Urothelium cell line (cell line): ENCODE results near the gene MXRA5.
"Not testable (repeated sequence)": the region's sequence is repeated elsewhere in the genome, so short reads cannot be mapped to it uniquely, and the experiment has no call there.

Experiments used
- DNase-seq: peaks from one replicate; pipeline ENCODE4 v3.0.0; 2011; ENCODE audit warnings: low spot score, mixed read lengths
- FAIRE-seq: peaks from 2 replicates; lab custom pipeline; 2011; peaks lifted over from hg19 to GRCh38; lab: Jason Lieb, UNC

The MXRA5 gene, protein sequence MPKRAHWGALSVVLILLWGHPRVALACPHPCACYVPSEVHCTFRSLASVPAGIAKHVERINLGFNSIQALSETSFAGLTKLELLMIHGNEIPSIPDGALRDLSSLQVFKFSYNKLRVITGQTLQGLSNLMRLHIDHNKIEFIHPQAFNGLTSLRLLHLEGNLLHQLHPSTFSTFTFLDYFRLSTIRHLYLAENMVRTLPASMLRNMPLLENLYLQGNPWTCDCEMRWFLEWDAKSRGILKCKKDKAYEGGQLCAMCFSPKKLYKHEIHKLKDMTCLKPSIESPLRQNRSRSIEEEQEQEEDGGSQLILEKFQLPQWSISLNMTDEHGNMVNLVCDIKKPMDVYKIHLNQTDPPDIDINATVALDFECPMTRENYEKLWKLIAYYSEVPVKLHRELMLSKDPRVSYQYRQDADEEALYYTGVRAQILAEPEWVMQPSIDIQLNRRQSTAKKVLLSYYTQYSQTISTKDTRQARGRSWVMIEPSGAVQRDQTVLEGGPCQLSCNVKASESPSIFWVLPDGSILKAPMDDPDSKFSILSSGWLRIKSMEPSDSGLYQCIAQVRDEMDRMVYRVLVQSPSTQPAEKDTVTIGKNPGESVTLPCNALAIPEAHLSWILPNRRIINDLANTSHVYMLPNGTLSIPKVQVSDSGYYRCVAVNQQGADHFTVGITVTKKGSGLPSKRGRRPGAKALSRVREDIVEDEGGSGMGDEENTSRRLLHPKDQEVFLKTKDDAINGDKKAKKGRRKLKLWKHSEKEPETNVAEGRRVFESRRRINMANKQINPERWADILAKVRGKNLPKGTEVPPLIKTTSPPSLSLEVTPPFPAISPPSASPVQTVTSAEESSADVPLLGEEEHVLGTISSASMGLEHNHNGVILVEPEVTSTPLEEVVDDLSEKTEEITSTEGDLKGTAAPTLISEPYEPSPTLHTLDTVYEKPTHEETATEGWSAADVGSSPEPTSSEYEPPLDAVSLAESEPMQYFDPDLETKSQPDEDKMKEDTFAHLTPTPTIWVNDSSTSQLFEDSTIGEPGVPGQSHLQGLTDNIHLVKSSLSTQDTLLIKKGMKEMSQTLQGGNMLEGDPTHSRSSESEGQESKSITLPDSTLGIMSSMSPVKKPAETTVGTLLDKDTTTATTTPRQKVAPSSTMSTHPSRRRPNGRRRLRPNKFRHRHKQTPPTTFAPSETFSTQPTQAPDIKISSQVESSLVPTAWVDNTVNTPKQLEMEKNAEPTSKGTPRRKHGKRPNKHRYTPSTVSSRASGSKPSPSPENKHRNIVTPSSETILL (N-terminal part only)

DNA sequence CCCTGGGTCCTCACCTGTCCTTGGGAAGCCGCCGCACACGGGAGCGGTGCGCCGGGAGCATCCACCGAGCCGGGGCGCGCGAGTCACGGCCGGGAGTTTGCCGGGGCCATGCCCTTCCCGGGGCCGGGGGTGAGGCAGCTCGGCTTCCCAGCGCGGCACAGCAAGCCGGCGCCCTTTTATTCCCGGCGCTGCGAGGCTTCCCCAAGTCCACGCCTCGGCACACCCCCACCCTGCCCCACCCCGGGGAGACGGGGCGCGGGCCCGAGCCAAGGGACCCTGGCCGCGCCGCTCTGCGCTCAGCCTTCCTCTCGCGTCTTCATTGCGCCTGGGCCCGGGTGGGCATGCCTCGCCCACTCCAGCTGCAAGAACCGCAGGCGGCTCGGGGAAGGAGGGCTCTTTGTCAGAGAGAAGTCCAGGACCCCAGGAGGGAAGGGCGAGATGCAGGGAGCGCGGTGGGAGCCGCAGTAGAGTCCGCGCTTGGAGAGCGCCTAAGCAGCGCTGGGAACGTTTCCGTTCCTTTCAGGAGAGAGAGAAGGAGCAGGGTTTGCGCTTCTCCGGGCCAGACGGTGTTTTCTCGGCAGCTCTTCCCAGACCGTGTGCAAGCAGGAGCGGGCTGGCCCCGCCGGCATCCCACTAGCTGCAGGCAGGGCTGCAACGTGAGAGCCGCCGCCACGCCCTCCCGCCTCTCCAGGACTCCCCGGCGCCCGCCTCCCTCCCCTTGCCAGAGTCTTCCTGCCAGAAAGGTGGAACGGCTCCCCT lies at the start of gene MXRA5:
TSS of gene MXRA5 (minus strand) at position 152 of the 759 bp plus-strand sequence. CDS start 2,819 bp downstream, outside the sequence.
- DNase-seq (no peak), FAIRE-seq (no peak)

DNA sequence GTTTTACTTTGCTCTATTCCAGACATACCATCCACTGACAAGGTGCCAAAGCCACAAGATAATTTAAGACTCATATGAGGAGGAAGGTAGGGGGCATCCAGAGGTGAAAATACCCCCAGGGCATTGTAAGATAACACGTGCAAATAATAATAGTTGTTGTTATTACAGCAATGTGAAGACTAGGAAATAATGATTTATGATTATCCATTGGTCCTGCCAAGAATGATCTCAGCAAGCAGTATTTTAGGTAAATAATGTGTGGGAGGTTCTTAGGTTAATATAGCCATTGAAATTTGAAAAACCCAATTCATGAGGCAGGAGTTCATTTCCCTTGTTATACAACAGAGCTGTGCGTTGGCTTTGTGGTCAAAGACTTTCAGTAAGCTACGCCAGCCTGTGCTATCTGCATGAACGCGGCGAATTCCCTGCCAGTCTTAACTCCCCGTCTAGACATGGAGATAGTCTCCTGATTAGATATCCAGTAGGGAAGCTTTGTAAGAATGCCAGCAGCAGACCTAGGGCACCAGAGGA lies 47.2 kb upstream of the MXRA5 start:
- no peak for FAIRE-seq

DNA sequence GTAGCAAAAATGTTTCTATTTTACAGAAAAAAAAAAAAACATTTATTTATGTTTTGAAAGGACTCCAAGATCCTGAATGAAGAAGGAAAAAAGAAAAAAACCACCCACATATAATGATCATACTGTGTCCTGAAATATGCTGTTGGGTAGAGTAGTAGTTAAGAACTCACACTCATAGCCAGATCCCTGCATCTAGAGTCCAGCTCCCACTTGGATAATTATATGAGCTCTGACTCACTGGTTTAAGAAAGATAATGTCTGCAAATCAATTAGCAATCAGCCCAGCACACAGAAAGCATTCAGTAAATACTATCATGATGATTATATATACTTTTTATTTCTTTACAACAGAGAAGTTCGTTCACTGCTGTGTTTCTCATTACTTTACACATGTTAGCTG lies 46.7 kb upstream of the MXRA5 start:
- FAIRE-seq (no peak), DNase-seq (no peak)

More for the DNA sequence above, 47.2 kb upstream of the MXRA5 start:
- DNase-seq: peak; percentile 7

DNA sequence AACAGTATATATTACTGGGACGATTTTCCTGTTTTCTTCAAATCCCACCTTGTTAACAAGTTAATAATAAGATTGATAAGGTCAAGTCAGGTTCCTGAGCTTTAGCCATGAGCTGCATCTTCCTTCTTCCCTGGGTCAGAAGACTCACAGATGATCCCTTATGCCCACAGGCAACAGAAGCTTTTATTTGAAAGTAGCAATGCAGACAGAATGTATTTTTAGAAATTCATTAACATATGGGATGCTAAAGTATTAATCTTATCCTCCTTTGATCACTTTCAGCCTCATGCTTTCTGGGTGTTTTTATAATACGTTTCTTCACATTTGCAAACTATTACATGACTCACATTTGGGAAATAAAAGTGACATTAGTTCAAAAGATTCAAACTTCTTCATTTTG lies 42.0 kb upstream of the MXRA5 start:
- no peak for DNase-seq
- no peak for FAIRE-seq

DNA sequence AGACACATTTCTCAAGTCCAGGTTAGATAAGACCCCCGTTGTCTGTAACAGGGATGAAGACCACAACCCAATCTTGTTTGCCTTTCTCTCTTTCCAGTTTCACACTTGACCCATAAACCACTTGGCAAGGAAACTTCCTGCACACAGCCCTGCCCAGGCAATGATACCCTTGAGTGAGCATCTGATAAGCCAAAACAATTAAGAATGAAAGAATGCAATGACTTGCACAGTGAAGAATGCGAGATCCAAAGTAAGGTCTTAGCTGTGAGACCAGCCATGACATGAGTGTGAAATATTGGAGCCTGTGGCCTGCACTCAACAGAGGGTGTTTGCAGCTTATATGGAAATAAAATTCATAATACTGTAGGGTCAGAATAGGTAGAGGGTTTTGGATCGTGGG lies 37.9 kb upstream of the MXRA5 start:
- DNase-seq (peak; percentile 10), FAIRE-seq (no peak)

DNA sequence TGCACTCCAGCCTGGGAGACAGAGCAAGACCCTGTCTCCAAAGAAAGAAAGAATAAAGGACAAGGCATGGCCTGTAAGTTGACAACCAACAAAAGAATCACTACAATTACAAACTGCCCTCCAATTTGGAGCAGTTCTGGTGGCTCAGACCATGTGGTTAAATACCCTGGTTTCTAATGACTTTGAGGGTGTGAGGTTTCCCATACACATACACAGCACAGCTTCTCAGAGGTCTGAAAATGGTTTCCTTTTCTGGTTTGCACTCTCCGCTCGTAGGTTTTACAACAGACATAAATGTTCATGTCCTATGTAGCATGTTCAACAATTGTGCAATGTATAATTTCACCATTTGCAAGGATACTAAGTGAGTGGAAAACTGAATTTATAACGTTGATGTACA lies 34.2 kb upstream of the MXRA5 start:
- DNase-seq: no peak
- FAIRE-seq: no peak

DNA sequence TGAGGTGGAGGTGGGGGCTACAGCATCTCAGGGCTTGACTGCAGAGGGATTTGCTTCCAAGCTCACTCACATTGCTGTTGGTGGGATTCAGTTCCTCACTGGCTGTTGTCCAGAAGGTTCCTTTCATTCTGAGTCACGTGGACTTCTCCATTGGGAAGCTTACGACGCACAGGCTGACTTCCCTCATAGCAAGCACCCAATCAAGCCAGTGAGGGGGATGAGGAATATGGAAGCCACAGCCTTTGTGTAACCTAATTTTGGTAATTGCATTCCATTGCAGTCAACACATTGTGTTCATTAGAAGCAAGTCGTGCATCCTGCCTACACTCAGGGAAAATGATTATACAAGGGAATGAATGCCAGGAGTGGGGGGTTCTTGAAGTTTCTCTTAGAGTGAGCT lies 32.7 kb upstream of the MXRA5 start:
- DNase-seq: no peak
- FAIRE-seq: no peak

DNA sequence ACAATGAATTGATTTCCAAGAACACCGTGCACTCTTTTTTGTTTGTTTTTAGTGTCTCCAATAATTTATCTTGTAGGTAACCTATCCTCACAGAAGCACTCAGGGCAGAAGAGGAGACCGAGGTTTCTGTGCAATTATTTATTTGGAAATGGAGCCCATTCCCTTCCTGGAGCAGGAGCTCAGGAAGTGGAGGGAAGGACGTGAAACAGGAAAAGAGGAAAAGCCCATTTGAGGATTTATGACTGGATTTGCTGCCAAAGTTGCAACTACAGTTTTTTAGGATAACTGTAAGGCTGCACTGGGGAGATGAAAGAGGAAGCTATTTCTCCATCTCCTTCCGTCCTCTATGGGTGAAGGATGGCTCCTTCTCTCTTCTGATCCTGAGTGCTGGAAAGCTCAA lies 31.7 kb upstream of the MXRA5 start:
- DNase-seq: no peak

DNA sequence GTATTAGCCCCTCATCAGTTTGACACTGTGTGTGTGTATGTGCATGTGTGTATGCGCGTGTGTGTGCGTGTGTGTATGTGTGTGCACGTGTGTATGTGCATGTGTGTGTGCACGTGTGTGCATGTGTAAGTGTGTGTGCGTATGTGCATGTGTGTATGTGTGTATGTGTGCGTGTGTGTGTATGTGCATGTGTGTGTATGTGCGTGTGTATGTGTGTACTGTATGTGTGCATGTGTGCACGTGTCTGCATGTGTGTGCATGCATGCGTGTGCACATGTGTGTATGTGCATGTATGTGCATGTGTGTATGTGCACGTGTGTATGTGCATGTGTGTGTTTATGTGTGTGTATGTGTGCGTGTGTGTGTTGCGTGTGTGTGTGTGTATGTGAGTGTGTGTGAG lies 31.1 kb upstream of the MXRA5 start:
- no peak for DNase-seq
- FAIRE-seq: no peak

More for the DNA sequence above, 31.7 kb upstream of the MXRA5 start:
- no peak for FAIRE-seq

DNA sequence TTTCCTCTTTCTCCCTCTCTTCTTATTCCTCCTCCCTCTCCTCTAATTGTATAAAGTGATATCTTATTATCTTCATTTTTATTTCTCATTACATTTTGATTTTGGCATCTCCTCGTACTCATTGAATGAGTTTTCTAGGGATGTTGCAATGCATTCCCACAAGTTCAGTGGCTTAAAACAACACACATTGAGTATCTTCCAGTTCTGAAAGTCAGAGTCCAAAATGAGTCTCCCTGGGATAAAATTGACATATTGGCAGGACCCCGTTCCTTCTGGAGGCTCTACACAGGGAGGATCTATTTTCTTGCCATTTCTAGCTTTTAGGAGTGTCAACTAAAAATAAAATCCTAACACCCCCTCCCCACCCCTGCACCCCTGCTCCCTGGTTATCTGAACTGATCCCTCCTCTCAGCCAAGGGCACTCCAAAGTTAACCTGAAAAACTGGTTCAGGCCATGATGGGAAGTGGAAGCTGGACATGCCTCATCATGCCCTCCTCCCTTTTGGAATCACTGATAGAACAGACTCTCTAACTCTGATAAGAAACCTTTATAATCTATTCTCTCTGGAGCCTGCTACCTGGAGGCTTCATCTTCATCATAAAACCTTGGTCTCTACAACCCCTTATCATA lies 29.5 kb upstream of the MXRA5 start:
- not testable (repeated sequence) for FAIRE-seq, DNase-seq

DNA sequence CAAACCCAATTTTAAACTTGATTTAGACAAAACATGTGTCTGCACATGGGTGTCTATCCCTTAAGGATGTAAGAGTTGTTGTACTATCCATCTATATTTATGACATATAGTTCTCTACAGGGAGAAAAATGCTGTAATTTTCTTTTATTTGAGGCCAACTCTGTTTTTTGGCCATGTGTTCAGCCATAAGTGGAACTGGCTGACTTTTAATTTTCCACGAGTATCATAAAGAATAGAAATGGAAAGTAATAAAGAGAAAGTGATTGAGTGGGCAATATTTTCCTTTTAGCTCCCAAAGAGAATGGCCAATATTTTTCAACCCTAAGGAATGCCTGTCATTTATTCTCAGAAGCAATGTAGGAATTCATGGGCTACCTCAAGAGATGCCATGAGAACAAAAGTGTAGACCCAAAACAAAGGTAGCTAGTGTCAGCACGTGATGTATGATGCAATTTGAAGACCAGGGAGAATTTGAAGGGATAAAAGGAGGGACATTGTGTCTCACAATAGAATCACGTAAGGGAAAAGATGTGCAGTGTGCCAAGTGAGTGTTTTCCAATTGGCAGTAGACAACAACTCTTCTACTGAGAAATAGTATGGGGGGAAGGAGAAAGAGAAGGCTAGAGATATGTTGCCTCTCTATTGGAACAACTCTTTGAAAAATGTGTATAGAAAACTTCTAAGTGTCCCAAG lies 27.8 kb upstream of the MXRA5 start:
- FAIRE-seq (no peak), DNase-seq (no peak)

DNA sequence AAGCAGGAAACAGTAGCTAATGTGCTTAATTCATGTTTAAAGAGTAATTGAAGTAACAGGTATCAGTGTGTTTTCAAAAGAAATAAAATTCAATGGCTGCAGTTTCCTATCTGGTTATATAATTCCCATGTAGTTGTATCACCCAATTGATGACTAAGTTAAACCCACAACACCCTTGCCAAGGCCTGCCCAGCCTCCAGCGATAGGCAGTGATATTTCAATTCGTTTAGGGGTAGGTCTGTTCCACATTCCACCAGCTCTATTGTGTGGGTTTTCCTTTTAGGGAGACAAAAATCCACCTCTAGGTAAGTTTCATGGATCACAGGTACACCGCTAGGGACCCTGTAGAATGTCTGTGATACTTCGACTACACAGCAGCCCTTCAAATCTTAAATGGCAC lies 24.7 kb upstream of the MXRA5 start:
- DNase-seq: no peak
- FAIRE-seq: no peak

DNA sequence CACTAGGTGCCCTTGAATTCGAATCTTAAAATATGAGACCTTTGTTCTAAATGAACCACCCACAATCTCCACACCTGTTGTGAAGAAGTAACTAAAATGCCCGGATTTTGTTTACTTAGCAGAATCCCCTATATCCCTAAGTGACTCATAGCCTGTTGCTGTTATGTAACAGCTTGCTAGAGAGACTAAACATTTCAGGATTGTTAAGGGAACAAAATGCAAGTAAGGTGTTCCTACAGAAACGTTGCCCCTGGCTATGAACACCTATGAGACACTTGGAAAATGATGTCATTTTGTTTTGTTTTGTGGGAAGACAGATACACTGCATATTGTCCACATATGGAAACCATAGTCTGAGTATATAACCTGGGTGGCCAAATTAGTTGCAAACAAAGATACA lies 24.2 kb upstream of the MXRA5 start:
- DNase-seq: no peak
- FAIRE-seq: no peak

DNA sequence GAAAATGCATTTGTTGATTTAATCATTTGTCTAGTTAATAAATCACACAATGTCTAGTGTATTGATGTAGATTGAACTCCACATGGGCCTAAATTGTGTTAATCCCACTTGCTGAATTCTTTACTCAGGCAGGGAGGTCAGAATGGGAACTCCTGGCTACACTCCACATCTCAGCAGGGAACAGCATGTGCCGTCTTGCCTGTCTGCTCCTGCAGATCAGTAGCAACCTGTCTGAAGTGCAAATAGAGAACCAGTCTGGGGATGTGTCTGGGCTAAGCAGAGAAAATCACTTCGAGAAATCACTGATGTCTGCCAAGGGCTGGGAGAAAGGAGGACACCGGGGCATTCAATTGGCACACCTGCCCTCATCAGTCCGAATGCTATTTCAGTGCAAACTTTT lies 16.5 kb upstream of the MXRA5 start:
- DNase-seq (no peak), FAIRE-seq (no peak)

DNA sequence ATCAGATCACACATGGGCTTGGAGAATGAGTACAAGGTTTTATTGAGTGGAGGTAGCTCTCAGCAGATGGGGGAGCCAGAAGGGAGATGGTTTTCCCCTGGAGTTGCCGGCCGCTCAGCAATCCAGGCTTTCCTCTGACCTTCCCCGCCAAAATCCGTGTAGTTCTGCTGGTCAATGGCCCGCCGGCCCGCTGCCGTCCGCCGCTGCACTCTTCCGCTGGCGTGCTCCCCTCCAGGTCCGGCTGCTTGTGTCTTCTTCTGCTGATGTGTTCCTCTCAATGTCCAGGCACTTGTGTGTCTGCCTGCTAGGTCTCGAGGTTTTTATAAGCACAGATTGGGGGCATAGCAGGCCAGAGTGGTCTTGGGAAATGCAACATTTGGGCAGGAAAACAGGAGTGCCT lies 14.4 kb upstream of the MXRA5 start:
- no peak for FAIRE-seq

DNA sequence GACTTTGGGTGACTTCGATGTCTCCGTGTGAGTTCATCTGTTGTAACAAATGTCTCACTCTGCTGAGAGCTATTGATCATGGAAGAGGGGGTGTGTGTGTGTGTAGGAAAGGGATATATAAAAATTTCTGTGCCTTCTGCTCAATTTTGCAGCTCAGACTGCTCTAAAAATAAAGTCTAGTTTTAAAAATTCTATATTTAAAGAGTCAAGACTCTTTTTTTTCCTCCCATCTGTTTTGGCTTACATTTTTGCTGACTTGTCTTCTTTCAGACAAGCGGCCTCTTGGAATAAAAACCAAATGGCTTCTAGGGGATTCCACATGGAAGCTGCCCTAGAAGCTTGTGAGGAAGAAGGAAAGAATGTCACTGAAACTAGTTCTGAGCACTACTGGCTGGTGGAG lies 6.3 kb upstream of the MXRA5 start:
- DNase-seq, FAIRE-seq: not testable (repeated sequence)

More for the DNA sequence above, 14.4 kb upstream of the MXRA5 start:
- DNase-seq: no peak

DNA sequence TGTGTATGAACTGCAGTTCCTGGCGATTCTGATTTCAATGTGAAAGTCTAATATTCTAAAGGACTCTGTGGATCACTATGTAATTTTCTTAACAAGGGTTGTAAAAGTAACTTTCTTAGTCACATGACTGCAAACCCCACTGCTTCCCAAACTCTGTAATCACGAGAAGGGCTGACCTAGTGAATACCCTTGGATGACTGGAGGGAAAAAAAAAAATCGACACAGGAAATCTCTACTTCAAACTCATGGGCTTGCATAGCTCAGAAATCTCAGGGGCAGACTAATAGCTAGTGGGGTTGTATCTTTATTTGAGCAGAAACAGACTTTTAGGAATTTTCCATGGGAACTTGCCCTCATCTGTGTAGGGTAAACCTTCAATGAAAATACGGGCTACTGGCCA lies 4.8 kb upstream of the MXRA5 start:
- FAIRE-seq: no peak

DNA sequence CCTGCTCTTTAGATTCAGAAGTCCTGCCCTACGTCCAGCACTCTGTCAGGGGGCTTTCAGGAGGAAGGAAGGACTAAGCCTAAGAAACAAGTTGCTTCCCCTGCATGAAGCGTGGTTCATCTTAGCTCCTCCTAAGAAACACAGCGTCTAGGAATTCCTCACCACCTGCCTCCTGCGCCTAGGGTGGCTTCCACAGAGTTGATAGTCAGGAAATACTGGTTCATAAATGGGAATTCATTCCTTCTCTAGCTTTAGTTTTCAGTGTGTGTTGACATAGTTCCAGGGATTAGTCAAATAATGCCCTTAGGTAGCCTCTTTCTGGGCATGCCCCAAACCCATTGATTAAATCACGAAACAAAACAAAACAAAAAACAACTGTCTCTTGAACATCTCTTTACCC lies 1.7 kb upstream of the MXRA5 start:
- DNase-seq (no peak), FAIRE-seq (no peak)

More for the DNA sequence above, 4.8 kb upstream of the MXRA5 start:
- no peak for DNase-seq
